H1 (cell line): ENCODE data around the gene YAP1.

ENCODE experiments used
- KDM4A ChIP-seq: IDR thresholded peaks from one replicate; pipeline ENCODE4 v1.7.1; 2012; ENCODE audit warnings: low read depth, mild to moderate bottlenecking, moderate library complexity, low read length, inconsistent platforms; ENCODE audit not compliant: severe bottlenecking
- MAFK ChIP-seq: IDR thresholded peaks from 2 replicates; pipeline ENCODE4 v1.6.1; 2012; ENCODE audit warnings: low read depth, mild to moderate bottlenecking, improper control_type of control experiment, low read length
- NANOG ChIP-seq: IDR thresholded peaks from 2 replicates; pipeline ENCODE4 v1.6.1; 2011; ENCODE audit warnings: low read length, low read depth, mild to moderate bottlenecking, inconsistent platforms; ENCODE audit not compliant: insufficient read depth, poor library complexity, severe bottlenecking
- NRF1 ChIP-seq: IDR thresholded peaks from 2 replicates; pipeline ENCODE4 v1.6.1; 2011; ENCODE audit warnings: mild to moderate bottlenecking, low read depth, low read length, improper control_type of control experiment
- POLR2A ChIP-seq, 2 experiments: IDR thresholded peaks; 1 replicate in 1 of 2; 2 replicates in 1 of 2; pipeline ENCODE4 v1.6.1; 2011; ENCODE audit warnings: low read depth in 2 of 2, low read length in 2 of 2, mild to moderate bottlenecking in 2 of 2; ENCODE audit errors: control extremely low read depth in 1 of 2
- POLR2AphosphoS5 ChIP-seq: IDR thresholded peaks from 2 replicates; pipeline ENCODE4 v1.6.1; 2011; ENCODE audit warnings: low read depth, low read length
- RAD21 ChIP-seq, 2 experiments: IDR thresholded peaks in 1 of 2; conservative IDR thresholded peaks in 1 of 2; 2 replicates each; pipeline ENCODE4 v1.6.1; 2011; ENCODE audit warnings: low read depth in 2 of 2, low read length in 2 of 2, improper control_type of control experiment in 1 of 2, inconsistent platforms in 1 of 2, mild to moderate bottlenecking in 1 of 2, moderate library complexity in 1 of 2
- SP1 ChIP-seq: IDR thresholded peaks from 2 replicates; pipeline ENCODE4 v1.6.1; 2011; ENCODE audit warnings: low read depth, low read length
- SRF ChIP-seq: IDR thresholded peaks from 2 replicates; pipeline ENCODE4 v1.6.1; 2011; ENCODE audit warnings: mild to moderate bottlenecking, low read depth, low read length, moderate library complexity
- TAF7 ChIP-seq: optimal IDR thresholded peaks from 2 replicates; pipeline ENCODE3; 2011; ENCODE audit warnings: low read depth, mild to moderate bottlenecking, inconsistent platforms, low read length, moderate library complexity, borderline replicate concordance
- TEAD4 ChIP-seq: IDR thresholded peaks from 2 replicates; pipeline ENCODE4 v1.6.1; 2012; ENCODE audit warnings: low read depth, low read length, inconsistent platforms, mixed read lengths
- YY1 ChIP-seq: IDR thresholded peaks from 2 replicates; pipeline ENCODE4 v1.6.1; 2011; ENCODE audit warnings: low read depth, mild to moderate bottlenecking, low read length

DNA sequence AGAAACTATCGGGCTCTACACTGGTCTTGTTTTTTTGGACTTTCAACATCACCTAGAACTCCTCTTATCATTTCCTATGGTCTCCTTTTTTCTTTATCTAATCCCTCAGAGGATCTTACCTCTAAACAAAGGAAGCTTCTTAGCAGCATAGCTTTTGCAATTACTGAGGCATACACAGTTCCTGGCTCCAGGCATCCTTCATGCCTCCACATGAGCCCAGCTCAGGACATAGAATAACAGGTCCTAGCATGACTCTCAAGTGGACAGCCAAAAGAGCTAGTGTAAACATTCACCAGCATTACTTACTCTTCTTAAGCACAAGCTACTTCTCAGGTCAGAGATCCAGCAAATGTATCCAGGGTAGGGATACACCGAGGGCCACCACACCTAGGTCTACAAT lies 45.9 kb upstream of the YAP1 start:
- TF ChIP-seq NRF1 (no peak), NANOG (no peak), POLR2A (IDR thresholded peaks at IDR 0.05; ENCODE audit: control extremely low read depth in 1 of 2, low read depth in 2 of 2, low read length in 2 of 2) (no peak), MAFK (no peak), YY1 (no peak), RAD21 (IDR thresholded peaks at IDR 0.05 in 1 of 2, conservative IDR thresholded peaks at IDR 0.05 in 1 of 2; ENCODE audit: low read depth in 2 of 2, low read length in 2 of 2) (no peak), KDM4A (no peak), SP1 (no peak), POLR2AphosphoS5 (no peak), TEAD4 (no peak), TAF7 (no peak), SRF (no peak)
